ENCODE results near the gene KIAA1328.
"Not testable (repeated sequence)": the region's sequence is repeated elsewhere in the genome, so short reads cannot be mapped to it uniquely, and the experiment has no call there.

DNA sequence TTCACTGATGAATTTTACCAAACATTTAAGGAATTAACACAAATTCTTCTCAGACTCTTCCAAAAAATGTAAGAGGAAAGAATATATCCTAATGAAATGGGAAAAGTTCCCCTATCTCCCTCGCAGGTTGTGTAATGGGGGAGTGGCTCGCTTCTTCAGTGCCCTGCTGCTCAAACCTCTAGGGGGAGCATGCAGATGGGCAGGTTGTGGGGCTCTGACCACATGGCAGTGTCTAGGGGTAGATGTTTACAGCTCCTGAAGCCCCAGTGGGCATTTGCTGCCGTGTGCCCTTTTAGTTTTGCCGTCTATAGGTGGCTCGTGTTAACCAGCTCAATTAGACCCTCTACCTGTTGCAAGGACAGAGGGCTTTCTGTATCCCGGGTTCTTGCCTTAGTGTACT, 338.0 kb downstream of the KIAA1328 start:
- TF ChIP-seq, protein P1, sequence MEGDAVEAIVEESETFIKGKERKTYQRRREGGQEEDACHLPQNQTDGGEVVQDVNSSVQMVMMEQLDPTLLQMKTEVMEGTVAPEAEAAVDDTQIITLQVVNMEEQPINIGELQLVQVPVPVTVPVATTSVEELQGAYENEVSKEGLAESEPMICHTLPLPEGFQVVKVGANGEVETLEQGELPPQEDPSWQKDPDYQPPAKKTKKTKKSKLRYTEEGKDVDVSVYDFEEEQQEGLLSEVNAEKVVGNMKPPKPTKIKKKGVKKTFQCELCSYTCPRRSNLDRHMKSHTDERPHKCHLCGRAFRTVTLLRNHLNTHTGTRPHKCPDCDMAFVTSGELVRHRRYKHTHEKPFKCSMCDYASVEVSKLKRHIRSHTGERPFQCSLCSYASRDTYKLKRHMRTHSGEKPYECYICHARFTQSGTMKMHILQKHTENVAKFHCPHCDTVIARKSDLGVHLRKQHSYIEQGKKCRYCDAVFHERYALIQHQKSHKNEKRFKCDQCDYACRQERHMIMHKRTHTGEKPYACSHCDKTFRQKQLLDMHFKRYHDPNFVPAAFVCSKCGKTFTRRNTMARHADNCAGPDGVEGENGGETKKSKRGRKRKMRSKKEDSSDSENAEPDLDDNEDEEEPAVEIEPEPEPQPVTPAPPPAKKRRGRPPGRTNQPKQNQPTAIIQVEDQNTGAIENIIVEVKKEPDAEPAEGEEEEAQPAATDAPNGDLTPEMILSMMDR (IDR thresholded peaks at IDR 0.05; ENCODE audit: insufficient read depth, low read length, poor library complexity, severe bottlenecking), result not testable (repeated sequence)
- not testable (repeated sequence) for TF ChIP-seq EZH2phosphoT487 (conservative IDR thresholded peaks at IDR 0.05; ENCODE audit: low read length)
